GM12801 (cell line): Measurements from ENCODE around the gene ARL6IP5.

Source experiments
- TF ChIP-seq, protein P1 (sequence below): IDR thresholded peaks from one replicate; pipeline ENCODE4 v1.5.1; 2011; ENCODE audit warnings: control low read depth; ENCODE audit not compliant: insufficient read length; ENCODE audit errors: extremely low read depth

The ARL6IP5 gene

DNA sequence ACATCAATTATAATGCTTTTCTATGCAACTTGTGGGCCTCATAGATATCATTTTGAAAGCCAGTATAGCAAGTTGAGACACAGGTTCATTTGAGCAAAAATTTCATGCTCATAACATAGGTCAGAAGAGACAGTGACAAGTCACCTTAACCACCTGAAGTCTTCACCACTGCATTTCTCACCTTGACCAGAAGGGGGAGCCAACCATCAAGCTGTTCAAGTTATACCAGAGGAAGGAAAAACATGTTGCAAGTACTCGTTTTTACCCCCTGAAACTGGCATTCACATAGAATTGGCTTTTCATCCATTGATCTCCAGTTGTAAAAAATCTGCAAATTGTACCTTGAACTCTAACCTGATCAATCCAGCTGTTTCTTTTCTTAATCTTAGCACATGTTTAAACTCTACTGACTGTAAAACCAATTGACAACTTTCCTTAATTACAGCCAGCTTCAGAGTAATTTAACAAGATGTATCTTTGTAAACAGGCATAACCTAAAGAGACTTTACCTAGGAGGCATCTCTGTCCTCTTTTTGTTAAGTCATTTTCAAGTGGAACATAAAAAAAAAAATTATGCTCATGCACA, 36.2 kb downstream of the ARL6IP5 start:
- TF ChIP-seq, protein P1, sequence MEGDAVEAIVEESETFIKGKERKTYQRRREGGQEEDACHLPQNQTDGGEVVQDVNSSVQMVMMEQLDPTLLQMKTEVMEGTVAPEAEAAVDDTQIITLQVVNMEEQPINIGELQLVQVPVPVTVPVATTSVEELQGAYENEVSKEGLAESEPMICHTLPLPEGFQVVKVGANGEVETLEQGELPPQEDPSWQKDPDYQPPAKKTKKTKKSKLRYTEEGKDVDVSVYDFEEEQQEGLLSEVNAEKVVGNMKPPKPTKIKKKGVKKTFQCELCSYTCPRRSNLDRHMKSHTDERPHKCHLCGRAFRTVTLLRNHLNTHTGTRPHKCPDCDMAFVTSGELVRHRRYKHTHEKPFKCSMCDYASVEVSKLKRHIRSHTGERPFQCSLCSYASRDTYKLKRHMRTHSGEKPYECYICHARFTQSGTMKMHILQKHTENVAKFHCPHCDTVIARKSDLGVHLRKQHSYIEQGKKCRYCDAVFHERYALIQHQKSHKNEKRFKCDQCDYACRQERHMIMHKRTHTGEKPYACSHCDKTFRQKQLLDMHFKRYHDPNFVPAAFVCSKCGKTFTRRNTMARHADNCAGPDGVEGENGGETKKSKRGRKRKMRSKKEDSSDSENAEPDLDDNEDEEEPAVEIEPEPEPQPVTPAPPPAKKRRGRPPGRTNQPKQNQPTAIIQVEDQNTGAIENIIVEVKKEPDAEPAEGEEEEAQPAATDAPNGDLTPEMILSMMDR, result no peak

DNA sequence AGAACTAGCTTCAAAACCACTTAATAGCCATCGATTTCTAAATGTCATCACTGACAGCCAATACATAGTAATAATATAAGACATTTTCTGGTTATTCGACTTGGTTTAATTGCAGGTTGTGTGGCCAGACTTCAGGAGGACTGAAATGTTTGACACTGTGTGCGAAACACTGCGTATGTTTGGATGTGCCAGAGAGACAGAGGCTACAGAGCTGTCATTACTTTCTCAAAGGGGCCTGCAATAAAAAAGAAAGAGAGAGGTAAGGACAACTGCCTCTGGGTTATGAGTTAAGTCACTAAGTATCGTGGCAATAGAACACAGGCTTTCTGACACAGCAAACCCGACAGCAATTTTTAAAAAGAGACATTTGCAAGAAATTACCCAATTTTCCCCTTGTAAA, 36.8 kb downstream of the ARL6IP5 start:
- TF ChIP-seq, protein P1, result no peak

DNA sequence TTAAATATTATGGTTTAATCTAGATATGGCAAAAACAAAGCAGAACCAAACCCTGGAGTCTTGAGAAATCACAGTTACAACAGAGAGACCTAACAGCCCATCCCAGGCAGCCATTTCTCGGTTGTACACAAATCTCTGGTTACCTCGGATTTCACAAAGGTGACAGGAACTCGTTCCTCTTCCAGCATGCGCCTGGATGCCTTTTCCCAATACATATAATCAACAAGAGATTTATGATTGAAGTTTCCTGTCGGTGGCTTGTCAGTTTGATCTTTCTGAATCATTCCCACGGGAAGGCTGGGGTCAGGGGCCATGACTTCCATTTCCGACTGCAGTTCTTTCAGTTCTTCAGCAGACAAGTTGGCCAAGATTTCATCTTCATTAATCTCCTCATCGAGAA, 37.2 kb downstream of the ARL6IP5 start:
- TF ChIP-seq, protein P1, result no peak

- TF ChIP-seq, protein P1, result no peak
Measured at GRCh38 chr3:69122403-69122802, 37.7 kb downstream of the ARL6IP5 start, which contains the start of gene LMOD3. TSS of gene LMOD3 (minus strand) at chr3:69122595. CDS start at chr3:69122386, 209 bp downstream.

GRCh38 chr3:69126216-69126615, 41.5 kb downstream of the ARL6IP5 start:
- TF ChIP-seq, protein P1, result no peak

DNA sequence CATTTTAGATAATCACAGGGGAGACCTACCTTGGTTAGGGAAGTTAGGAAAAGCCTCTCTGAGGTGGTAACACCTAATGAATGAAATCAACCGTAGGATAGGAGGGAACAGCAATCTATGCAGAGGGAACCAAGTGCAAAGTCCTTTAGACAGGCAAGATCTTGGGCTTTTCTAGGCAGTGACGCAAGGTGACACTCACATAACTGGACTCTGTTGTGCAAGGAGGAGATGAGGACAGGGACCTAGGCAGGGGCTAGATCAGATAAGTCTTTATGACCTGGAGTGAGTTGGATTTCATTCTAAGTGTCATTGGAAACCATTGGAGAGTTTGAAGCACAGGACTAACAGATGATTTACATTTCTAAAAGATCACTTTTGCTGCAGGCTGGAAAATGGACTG, 42.3 kb downstream of the ARL6IP5 start:
- TF ChIP-seq, protein P1, result no peak

DNA sequence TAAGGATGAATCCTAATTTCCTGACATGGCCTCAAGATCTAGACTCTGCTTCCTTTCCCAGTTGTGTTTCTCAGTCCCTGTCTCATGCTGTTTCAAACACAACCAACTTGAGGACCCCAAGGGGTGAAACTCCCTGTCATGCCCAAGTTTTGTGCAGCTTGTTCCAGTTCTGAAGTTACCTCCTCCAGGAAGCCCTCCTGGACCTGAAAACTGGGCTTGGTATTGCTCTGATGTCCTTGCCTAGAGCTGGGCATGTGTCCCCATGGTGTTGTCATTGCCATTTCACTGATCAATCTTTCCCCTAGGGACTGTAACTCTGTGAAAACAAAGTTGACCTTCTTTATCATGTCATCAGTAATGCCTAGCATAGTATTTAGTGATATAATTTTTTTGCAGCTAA, 43.8 kb downstream of the ARL6IP5 start:
- TF ChIP-seq, protein P1, result no peak

DNA sequence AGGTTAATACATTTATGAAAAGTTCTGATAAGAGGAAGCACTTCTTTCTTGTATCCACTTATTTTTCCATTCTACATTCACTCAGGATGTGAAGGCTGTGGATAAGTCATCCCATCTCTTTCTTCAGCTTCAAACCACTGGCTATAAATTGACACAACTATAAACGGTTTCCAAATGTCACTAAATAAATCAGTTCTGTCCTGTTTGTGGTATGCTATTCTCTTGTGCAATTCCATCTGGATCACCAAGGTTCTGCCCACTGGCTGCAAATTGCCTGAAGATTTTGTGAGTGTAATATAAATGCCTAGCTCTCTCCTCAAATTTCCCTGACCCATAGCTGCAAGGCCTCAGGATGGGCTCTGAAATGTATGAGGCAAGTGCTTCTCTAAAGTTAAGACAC, 44.8 kb downstream of the ARL6IP5 start:
- TF ChIP-seq, protein P1, result no peak
